Measurements from ENCODE around the gene GTPBP1. TPM values are rescaled to one million over a fixed set of nuclear protein-coding genes. Genes with fewer than 3 reads are reported as not detected.

GTPBP1 gene
- total RNA-seq, 1 experiment from 2014 or later, result 108 TPM

- peaks cover 13 to 54% (median 24%) of the 10 kb centered on the region in 3 experiments for H3K36me3 Mint-ChIP-seq (ENCODE audit: insufficient read depth in 1 of 3, low read depth in 3 of 3)
- H3K4ac ChIP-seq (ENCODE audit: low read depth, low read length), result no peak overlapping the region
- no peak overlapping the region for H2BK12ac ChIP-seq (ENCODE audit: insufficient read length, low read depth, low read length)
- WGBS (ENCODE audit: extremely low coverage, insufficient read length, low lambda C conversion rate), result no CpG with 5 or more reads among the region's 25 CpGs
- no peaks in the 10 kb centered on the region for H3K79me2 ChIP-seq (ENCODE audit: insufficient read depth, low read length)
- no peak overlapping the region for H3K56ac ChIP-seq (ENCODE audit: insufficient read length, low read depth, low read length)
- no peak overlapping the region for H3K14ac ChIP-seq (ENCODE audit: insufficient read depth, low read length)
- no peak overlapping the region for H2BK120ac ChIP-seq (ENCODE audit: low read depth, low read length, poor library complexity, severe bottlenecking)
- H3K27ac Mint-ChIP-seq, result peak overlapping the region in 1 of 3 experiments; percentile 57; a peak in 1 of 7 replicates
- H4K8ac ChIP-seq (replicated peaks; ENCODE audit: insufficient read length, low read depth, low read length), result no peak overlapping the region
- no peaks in the 10 kb centered on the region for H3K9me3 ChIP-seq (ENCODE audit: control insufficient read depth, low read depth, low read length)
- H4K20me1 ChIP-seq (ENCODE audit: control insufficient read depth, insufficient read depth, insufficient read length), result no peaks in the 10 kb centered on the region
- no peak overlapping the region for H3K23ac ChIP-seq (ENCODE audit: insufficient read length, low read depth, low read length)
- H3K4me3 Mint-ChIP-seq, result no peak overlapping the region
- no peaks in the 10 kb centered on the region; the same call in 1 of the 2 replicates for H3K27me3 Mint-ChIP-seq (ENCODE audit: low read depth)
- no peak overlapping the region for H2BK20ac ChIP-seq (ENCODE audit: low read depth, low read length, poor library complexity, severe bottlenecking)
- DNase-seq, result no peak
- H3K4me1 ChIP-seq (ENCODE audit: insufficient read depth, low read length), result no peaks in the 10 kb centered on the region
- H3K9ac ChIP-seq (ENCODE audit: extremely low read depth, insufficient read length, low read length), result no peak overlapping the region
- H3T11ph ChIP-seq (ENCODE audit: low read length), result no peak overlapping the region
- H3K79me1 ChIP-seq (ENCODE audit: insufficient read depth, low read depth, low read length, poor library complexity, severe bottlenecking), result no peaks in the 10 kb centered on the region
- H4K5ac ChIP-seq (ENCODE audit: insufficient read length, low read depth, low read length), result no peak overlapping the region
- no peak for TF ChIP-seq CTCF (conservative IDR thresholded peaks at IDR 0.05)
- H3K18ac ChIP-seq (ENCODE audit: insufficient read length, low read depth, low read length), result no peak overlapping the region
- H3K27ac ChIP-seq (ENCODE audit: insufficient read length, low read depth, low read length), result no peak overlapping the region
- H2AFZ ChIP-seq (ENCODE audit: low read length), result no peak overlapping the region
- no peak overlapping the region for H2AK5ac ChIP-seq (ENCODE audit: insufficient read length, low read length)
- no peak overlapping the region for H3K4me2 ChIP-seq (ENCODE audit: insufficient read depth, insufficient read length, low read length)
- no peaks in the 10 kb centered on the region for H3K23me2 ChIP-seq (ENCODE audit: insufficient read length, low read depth, low read length, poor library complexity, severe bottlenecking)
- H3K4me1 Mint-ChIP-seq, result no peaks in the 10 kb centered on the region
- H2BK15ac ChIP-seq (ENCODE audit: low read depth, low read length), result no peak overlapping the region
- no peaks in the 10 kb centered on the region for H3K27me3 ChIP-seq (ENCODE audit: insufficient read depth, low read length)
- H4K91ac ChIP-seq (ENCODE audit: insufficient read length, low read depth, low read length), result no peak overlapping the region
- H3K9me3 Mint-ChIP-seq, result no peaks in the 10 kb centered on the region
- H2BK5ac ChIP-seq (ENCODE audit: insufficient read length, low read length), result no peak overlapping the region
Observed at GRCh38 chr22:38742176-38742942, 36.6 kb downstream of the GTPBP1 start.

Data from H9 (cell line).